ENCODE data around the gene ARL2BP.

ARL2BP gene

GRCh38 chr16:57242650-57243049, 2.4 kb upstream of the ARL2BP start:
- TF ChIP-seq CTCF (IDR thresholded peaks at IDR 0.05; ENCODE audit: low read depth, low read length): no peak
- no peak for DNase-seq (ENCODE audit: low read depth, low spot score)
- in situ Hi-C loops (cut with HindIII; ENCODE audit: low sequenced_read_pairs): no loop called here
- H3K4me3 ChIP-seq (ENCODE audit: low read depth, low read length): no peak overlapping the region

DNA sequence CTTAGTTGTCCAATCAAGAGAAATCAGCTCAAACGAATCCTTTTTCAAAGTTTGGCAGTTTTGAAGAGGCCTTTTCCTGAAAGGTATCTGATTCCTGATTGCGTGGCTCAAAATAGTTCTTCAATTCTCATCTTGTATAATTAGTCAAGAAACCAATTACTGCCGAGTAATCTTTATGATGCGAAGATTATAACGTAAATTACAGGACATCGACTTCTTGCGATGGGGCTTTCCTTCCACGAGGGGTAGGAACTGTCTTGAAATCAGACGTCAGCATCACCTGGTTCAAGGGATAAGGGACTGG, 644 bp upstream of the ARL2BP start:
- no peak for TF ChIP-seq CTCF (IDR thresholded peaks at IDR 0.05; ENCODE audit: low read depth, low read length)
- no peak for DNase-seq (ENCODE audit: low read depth, low spot score)
- peak overlapping the region; percentile 71 for H3K4me3 ChIP-seq (ENCODE audit: low read depth, low read length)
- in situ Hi-C loops (cut with HindIII; ENCODE audit: low sequenced_read_pairs): no loop called here

- no peak for DNase-seq (ENCODE audit: low read depth, low spot score)
- H3K4me3 ChIP-seq (ENCODE audit: low read depth, low read length): peak overlapping the region; percentile 71
- no peak for TF ChIP-seq CTCF (IDR thresholded peaks at IDR 0.05; ENCODE audit: low read depth, low read length)
- in situ Hi-C loops (cut with HindIII; ENCODE audit: low sequenced_read_pairs): no loop called here
These were observed 534 bp downstream of the ARL2BP start for GRCh38 chr16:57245472-57246113.

DNA sequence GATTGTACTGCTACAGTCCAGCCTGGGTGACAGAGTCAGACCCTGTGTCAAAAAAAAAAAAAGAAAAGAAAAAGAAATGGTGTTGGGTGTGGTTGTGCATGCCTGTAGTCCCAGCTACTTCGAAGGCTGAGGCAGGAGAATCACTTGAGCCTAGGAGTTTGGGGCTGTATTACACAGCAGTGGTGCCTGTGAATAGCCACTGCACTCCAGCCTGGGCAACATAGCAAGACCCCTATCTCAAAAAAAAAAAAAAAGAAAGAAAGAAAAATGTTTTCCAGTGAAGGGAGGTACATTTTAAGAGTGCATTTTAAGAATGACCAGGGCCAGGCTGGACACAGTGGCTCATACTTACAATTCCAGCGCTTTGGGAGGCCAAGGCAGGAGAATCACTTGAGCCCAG, 6.3 kb downstream of the ARL2BP start:
- in situ Hi-C loops (cut with HindIII; ENCODE audit: low sequenced_read_pairs): no loop called here
- no peak for TF ChIP-seq CTCF (IDR thresholded peaks at IDR 0.05; ENCODE audit: low read depth, low read length)
- no peak overlapping the region for H3K4me3 ChIP-seq (ENCODE audit: low read depth, low read length)
- DNase-seq (ENCODE audit: low read depth, low spot score): no peak

GRCh38 chr16:57252148-57252721, 7.2 kb downstream of the ARL2BP start:
- in situ Hi-C loops (cut with HindIII; ENCODE audit: low sequenced_read_pairs): no loop called here
- H3K4me3 ChIP-seq (ENCODE audit: low read depth, low read length): no peak overlapping the region
- DNase-seq (ENCODE audit: low read depth, low spot score): no peak
- TF ChIP-seq CTCF (IDR thresholded peaks at IDR 0.05; ENCODE audit: low read depth, low read length): no peak

GRCh38 chr16:57253466-57253865, 8.4 kb downstream of the ARL2BP start:
- in situ Hi-C loops (cut with HindIII; ENCODE audit: low sequenced_read_pairs): no loop called here
- no peak for TF ChIP-seq CTCF (IDR thresholded peaks at IDR 0.05; ENCODE audit: low read depth, low read length)

More at GRCh38 chr16:57253466-57253865, 8.4 kb downstream of the ARL2BP start:
- DNase-seq (ENCODE audit: low read depth, low spot score): no peak
- H3K4me3 ChIP-seq (ENCODE audit: low read depth, low read length): no peak overlapping the region
